22Rv1 (cell line): ENCODE data around the gene CCDC24.

Source experiments
- CTCF ChIP-seq: fragments of 450-650 bp; IDR thresholded peaks from 2 replicates; pipeline ENCODE4 v1.5.1; 2017; ENCODE audit warnings: mild to moderate bottlenecking
- ZFX ChIP-seq: fragments of 450-650 bp; IDR thresholded peaks from 2 replicates; pipeline ENCODE4 v1.6.1; 2017; ENCODE audit warnings: antibody characterized with exemption, borderline replicate concordance

- TF ChIP-seq CTCF: no peak
- TF ChIP-seq ZFX: no peak
These were observed 34.4 kb downstream of the CCDC24 start for GRCh38 chr1:44025816-44026215.
